RCC 7860 (cell line): ENCODE data around the gene VSX1.

Experiments
- DNase-seq: peaks from one replicate; pipeline ENCODE4 v3.0.0-alpha.2; 2015; ENCODE audit warnings: low spot score
- FAIRE-seq: peaks from 2 replicates; lab custom pipeline; 2012; peaks lifted over from hg19 to GRCh38; lab: Jason Lieb, UNC

VSX1 gene

GRCh38 chr20:25042531-25043498, 39.1 kb downstream of the VSX1 start:
- DNase-seq (no peak), FAIRE-seq (no peak)

GRCh38 chr20:25041813-25042530, 40.0 kb downstream of the VSX1 start:
- no peak for DNase-seq
- no peak for FAIRE-seq

DNA sequence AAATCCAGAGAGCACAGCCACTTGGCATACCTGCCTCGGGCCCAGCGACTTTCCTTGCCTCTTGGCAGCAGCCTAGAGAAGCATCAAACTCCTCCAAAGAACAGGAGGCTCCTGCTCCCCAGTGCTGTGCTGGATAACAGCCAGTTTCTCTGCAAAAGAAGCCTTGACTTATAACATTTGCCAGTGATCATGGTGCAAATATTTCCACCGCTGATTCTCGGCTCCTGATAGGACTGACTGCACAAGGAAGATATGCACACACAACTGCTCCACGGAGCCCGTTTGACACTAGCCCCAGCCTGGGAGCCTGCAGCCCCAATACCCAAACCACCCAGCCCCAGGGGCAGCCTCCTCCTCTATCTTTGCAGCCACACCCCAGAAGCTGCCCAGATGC, 41.5 kb downstream of the VSX1 start:
- DNase-seq (no peak), FAIRE-seq (no peak)

DNA sequence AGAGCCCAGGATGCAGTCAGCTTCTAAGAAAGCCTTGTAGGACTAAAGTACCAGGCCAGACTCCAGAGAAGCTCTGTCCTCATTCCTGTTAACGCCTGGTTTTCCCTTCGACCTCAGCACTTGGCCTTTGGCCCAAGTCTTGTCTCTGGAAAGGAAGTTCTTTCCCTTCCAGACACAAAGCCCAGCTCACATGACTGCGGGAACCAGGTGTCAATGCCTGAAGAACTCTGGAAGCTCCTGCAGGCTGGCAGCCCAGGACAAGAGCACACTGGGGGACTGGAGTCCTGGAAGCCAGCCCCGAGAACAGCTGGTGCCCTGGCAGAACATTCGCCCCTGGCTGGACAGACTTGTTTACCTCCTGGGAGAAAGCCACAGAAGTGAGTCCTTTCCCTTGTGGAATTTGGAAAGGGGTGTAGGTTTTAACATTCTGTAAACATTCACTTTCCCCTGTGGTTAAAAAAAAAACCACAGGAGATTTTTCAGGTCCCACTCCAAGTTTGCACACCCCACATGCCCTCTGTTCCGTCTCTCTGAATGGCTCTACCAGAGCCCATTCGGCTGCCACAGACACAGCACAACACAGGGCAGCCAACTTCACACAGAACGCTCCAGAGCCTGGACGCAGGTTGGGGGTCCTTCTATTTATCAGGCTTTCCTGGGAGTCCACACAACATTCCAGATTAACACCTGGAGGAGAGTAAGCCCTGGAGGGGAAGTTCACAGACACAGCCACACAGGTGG, 42.1 kb downstream of the VSX1 start:
- FAIRE-seq (no peak), DNase-seq (no peak)

DNA sequence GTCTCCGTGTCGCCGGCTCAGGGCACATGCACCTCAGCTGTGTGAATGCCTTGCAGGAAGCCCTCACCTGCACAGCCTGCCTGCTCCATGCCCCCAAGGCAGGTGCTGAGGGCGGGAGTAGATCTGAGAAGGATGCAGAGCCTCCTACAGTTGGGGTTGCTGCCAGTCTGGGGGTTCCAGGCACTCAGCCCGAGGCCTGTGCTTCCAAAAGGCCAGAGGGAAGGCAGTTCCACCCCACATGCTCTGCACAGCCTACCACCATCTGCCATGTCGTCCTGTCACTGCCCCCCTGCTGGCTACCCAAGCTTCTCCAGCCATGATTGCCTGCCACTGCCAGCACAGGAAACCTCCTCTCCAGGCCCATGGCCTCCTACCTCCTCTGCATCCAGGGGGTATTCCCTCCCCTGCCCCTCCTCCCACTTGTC, 43.3 kb downstream of the VSX1 start:
- no peak for FAIRE-seq

GRCh38 chr20:25038103-25038410, 43.9 kb downstream of the VSX1 start:
- no peak for DNase-seq
- no peak for FAIRE-seq

More for the DNA sequence above, 43.3 kb downstream of the VSX1 start:
- no peak for DNase-seq

DNA sequence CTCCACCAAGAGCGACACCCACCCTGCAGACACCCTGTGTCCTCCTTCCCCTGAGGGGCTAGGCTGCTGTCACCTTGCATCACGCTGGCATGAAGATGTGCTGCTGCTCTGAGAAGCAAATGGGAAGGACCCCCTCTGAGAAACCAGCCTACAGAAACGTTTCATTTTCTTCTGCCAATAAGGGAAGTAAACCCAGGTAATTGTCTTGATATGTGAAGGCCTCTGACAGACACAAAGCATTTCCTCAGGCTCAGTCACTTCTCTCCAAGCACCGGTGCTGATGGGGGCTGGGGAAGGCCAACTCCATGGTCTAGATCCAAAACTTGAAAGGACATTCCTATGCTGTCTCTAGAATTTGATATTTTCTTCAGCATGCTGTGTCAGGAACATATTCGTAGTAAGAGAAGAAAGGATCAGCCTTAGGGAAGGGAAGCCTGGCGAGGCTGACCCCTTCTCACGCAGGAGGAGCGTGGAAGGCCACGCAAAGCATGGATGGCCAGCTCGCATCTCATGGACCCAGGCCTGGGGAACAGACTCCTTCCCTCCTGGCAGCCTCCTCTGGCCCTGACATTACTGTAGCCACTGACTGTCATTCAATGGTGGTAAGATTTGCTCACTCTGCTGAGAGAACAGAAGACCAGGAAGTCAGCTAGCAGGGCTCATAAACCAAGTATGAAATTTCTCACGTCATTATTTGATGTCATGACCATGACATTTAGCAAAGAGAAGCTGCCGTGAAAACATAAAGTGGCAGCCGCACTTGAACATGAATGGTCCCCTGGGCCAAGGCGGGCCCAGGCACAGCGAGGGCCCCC, 44.4 kb downstream of the VSX1 start:
- no peak for DNase-seq
- no peak for FAIRE-seq

DNA sequence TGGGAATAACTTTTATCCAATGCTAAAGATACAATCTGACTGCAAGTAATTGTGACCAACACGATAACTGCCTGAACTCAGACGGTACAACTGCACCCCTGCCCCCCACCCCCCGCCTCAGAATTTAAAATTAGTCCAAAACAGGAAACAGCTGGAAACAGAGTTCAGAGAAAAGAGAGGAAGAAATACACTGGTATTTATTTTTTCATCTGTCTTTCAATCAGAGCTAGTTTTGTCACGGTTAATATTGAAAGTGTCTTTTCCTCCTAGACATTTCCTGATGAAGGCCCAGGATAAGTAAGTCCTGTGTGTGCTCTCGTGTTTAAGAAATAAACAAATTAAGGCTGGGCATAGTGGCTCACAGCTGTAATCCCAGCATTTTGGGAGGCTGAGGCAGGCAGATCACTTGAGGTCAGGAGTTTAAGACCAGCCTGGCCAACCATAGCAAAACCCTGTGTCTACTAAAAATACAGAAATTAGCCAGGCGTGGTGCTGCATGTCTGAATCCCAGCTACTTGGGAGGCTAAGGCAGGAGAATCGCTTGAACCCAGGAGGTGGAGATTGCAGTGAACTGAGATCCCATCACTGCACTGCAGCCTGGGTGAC, 45.5 kb downstream of the VSX1 start:
- DNase-seq = no peak
- FAIRE-seq = no peak

GRCh38 chr20:25035921-25036320, 46.0 kb downstream of the VSX1 start:
- DNase-seq (no peak), FAIRE-seq (no peak)

DNA sequence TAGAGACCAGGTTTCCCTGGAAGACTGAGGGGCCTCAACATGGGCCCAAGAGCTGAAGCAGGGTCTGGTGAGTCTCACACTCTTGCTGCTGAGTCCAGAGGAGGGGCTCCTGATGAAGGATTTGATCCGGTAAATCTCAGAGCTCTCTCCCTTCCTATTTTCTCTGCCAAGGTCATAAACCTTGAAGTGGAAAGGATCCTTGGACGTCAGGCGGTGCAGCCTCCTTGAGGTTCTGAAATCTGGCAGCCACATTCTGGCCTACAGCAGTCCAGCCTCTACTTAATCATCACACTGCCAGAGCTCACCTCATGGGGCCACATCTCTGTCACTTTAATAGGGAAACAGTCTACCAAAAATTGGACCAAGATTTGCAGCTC, 48.0 kb downstream of the VSX1 start:
- no peak for DNase-seq
- no peak for FAIRE-seq

DNA sequence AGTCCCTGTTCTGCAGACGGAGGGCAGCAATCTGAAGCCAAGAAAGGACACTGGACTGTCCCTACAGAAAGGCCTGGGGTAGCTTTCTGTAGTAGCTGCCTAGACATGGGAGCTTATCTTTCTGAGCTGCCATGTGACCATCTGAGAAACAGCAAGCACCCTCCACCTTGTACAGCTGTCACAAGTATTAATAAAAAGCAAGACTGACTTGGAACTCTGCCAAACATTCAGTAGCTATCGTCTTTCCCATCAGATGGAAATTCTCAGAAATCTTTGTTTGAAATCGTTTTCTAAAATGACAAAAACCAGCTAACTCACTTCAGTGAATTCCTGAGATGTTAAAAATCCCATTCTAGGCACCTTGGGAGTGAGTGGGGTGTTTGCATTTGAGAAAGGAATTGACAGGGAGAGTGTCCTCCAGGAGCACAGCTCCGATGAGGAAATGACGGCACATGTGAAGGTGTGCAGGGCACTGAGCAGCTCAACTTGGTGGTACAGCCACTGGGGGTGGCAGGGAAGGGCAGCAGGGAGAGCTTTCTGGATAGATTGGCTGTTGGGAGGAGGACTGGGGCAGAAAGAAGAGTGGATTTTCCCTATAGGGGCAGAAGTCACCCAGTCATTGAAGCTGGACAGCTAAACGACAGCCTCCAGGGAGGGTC, 48.5 kb downstream of the VSX1 start:
- DNase-seq = no peak
- FAIRE-seq = no peak

DNA sequence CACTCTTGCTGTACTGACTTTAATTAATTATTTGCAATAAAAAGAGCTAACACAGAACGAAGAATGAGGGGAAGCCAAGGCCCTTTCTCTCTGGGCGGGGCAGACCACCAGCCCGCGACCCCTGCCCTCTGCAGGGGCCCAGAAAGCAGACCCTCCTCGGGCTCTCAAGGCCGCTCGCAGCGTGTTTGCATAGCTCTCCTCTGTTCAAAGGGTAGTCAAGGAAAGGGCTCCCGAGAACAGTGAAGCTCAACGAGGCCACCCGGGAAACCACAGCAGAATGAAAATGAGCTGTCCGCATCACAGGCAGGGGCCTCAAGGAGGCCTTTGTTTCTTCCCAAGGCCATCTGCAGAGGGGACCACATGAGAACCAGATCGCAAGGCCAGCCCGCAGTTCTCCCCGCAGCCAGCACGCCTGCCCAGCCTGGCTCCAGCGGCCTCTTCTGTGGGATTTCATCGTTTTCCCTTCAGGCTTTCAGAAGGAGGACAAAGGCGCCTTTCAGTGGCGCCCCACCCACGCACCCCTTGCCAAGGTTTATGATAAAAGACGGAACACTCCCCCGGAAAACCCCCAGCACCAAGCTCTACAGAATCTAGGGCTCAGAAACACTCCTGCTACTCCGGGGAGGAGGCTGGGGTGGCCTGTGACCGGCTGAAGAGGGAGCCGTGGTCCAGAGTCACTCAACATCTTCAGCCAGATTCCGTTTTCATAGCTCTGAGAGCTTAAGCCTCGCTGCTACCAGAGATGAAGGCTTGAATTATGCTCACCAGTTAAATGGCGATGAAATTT, 49.3 kb downstream of the VSX1 start:
- DNase-seq (no peak), FAIRE-seq (no peak)

GRCh38 chr20:25032065-25032477, 49.9 kb downstream of the VSX1 start:
- FAIRE-seq = no peak
- no peak for DNase-seq

DNA sequence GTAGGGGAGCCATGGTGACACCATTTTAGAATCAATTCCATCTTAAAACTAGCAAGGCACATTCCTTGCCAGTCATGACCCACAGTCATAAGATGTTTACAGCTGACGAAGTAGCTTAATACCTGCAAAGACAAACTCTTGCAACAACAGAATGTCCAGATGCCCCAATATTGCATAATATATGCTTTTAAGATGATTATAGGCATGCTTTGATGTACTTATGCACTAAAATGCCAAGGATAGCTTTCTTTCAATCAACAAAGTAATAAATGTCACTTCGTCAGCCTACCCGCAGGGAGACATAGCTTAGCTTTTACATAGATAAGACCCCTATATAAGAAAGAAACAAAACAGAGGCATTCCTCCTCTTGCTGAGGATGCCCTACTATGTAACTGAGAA, 50.7 kb downstream of the VSX1 start:
- no peak for FAIRE-seq
- no peak for DNase-seq

GRCh38 chr20:25030649-25031207, 51.2 kb downstream of the VSX1 start:
- DNase-seq (no peak), FAIRE-seq (no peak)

DNA sequence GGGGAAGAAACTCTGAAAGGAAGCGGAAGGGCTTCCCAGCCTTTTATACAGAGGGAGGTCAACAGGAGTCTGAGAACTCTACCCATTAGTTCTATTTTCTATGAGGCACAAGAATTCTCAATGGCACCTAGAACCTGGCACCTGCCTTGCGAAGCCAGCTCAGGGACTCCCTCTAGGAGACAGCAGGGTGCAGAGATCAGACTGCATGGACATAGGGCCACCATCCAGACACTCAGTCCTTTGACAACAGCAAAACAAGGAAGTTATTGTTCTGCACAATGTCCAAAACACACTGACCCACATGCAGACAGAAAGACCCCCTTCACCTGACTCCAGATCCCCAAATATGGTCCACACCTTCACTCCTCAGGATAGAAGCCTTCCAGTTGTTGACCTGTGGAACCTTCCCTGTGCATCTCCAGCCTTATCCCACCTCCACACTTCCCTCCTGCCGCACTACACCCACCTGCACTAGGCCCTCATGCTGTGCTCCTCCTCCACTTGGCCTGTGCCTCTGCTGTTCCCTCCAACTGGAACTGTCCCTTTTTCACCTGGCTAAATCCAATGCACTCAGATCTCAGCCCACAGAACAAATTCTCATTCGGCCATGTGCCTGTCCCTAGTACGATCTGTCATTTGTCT, 51.8 kb downstream of the VSX1 start:
- FAIRE-seq = no peak
- DNase-seq = no peak

GRCh38 chr20:25025986-25026605, 55.8 kb downstream of the VSX1 start:
- no peak for FAIRE-seq

More at GRCh38 chr20:25025986-25026605, 55.8 kb downstream of the VSX1 start:
- DNase-seq = no peak
